Ureter (tissue), 1 donor: ENCODE results near the gene REPS1. TPM values are rescaled to one million over a fixed set of nuclear protein-coding genes. Genes with fewer than 3 reads are reported as not detected.

Experiments
- DNase-seq: peaks from one replicate; pipeline ENCODE4 v3.0.0-alpha.2; 2020; ENCODE audit warnings: low spot score
- total RNA-seq: library from RNA; stranded (reverse); gene quantifications from one replicate; pipeline ENCODE4 v1.2.4, GENCODE V29; 2023
- donor health status: DM: yes; HTN: yes; CAD: no.

The REPS1 gene
- total RNA-seq, 1 donor from 2014 or later, result 89.5 TPM

- no peak for DNase-seq
Observed at GRCh38 chr6:138856654-138857053, 131.4 kb downstream of the REPS1 start.

Other genes starting within 250 kb of the REPS1 start
- gene CCDC28A, start 214.5 kb downstream of the REPS1 start, total RNA-seq, result 15.7 TPM
- 0.18 TPM for gene ECT2L, start 192.2 kb downstream of the REPS1 start, total RNA-seq
- 42.1 TPM for gene ABRACL, start 40.5 kb upstream of the REPS1 start, total RNA-seq
- gene HECA, start 146.8 kb upstream of the REPS1 start, total RNA-seq, result 26.1 TPM